GM23338 (cell line): ENCODE measurements around the gene GNAI2. TPM values are rescaled to one million over a fixed set of nuclear protein-coding genes. Genes with fewer than 3 reads are reported as not detected.

ENCODE experiments used
- ATAC-seq: fragments of 200-7000 bp; cut with Tn5 transposase; 3 replicates; pipeline ENCODE4 v1.9.1; 2020
- DNase-seq: peaks from one replicate; pipeline ENCODE4 v3.0.0-alpha.2; 2015; ENCODE audit warnings: low spot score
- H2AFZ ChIP-seq: fragments of 200-600 bp; sonication (generic); 2 replicates; pipeline ENCODE4 v1.8.0; 2016; ENCODE audit warnings: antibody characterized with exemption, mild to moderate bottlenecking, moderate library complexity
- H3F3A ChIP-seq: fragments of 200-600 bp; sonication (generic); replicated peaks from 2 replicates; pipeline ENCODE4 v1.8.0; 2017; ENCODE audit warnings: antibody characterized with exemption, mixed run types, low read depth
- H3K27ac ChIP-seq: fragments of 200-600 bp; sonication (generic); 2 replicates; pipeline ENCODE4 v1.6.1; 2016; ENCODE audit warnings: low read depth
- H3K27me3 ChIP-seq: fragments of 200-600 bp; sonication (generic); 2 replicates; pipeline ENCODE4 v1.8.0; 2016; ENCODE audit warnings: mild to moderate bottlenecking, mixed run types, moderate library complexity; ENCODE audit not compliant: insufficient read depth
- H3K36me3 ChIP-seq: fragments of 200-600 bp; sonication (generic); 2 replicates; pipeline ENCODE4 v1.8.0; 2016; ENCODE audit warnings: mild to moderate bottlenecking; ENCODE audit not compliant: insufficient read depth
- H3K4me1 ChIP-seq: fragments of 200-600 bp; sonication (generic); 2 replicates; pipeline ENCODE4 v1.8.0; 2016; ENCODE audit warnings: mild to moderate bottlenecking, moderate library complexity; ENCODE audit not compliant: insufficient read depth
- H3K4me2 ChIP-seq: fragments of 200-600 bp; sonication (generic); 2 replicates; pipeline ENCODE4 v1.7.1; 2017; ENCODE audit warnings: mixed run types
- H3K4me3 ChIP-seq: fragments of 200-600 bp; sonication (generic); 2 replicates; pipeline ENCODE4 v1.6.1; 2016; ENCODE audit warnings: mixed run types
- H3K79me2 ChIP-seq: fragments of 200-600 bp; sonication (generic); replicated peaks from 2 replicates; pipeline ENCODE4 v1.8.0; 2017; ENCODE audit warnings: mild to moderate bottlenecking; ENCODE audit not compliant: insufficient read depth
- H3K9me2 ChIP-seq: fragments of 200-600 bp; sonication (generic); 2 replicates; pipeline ENCODE4 v1.8.0; 2017; ENCODE audit not compliant: insufficient read depth
- H4K20me1 ChIP-seq: fragments of 200-600 bp; sonication (generic); replicated peaks from 2 replicates; pipeline ENCODE4 v1.8.0; 2017; ENCODE audit warnings: mild to moderate bottlenecking; ENCODE audit not compliant: insufficient read depth
- H3K27ac Mint-ChIP-seq: 2 replicates; pipeline ENCODE4 v1.8.0; 2020; ENCODE audit warnings: inconsistent platforms, mild to moderate bottlenecking, moderate library complexity, mixed read lengths
- H3K27me3 Mint-ChIP-seq: 3 replicates; pipeline ENCODE4 v1.8.0; 2022; ENCODE audit warnings: low read depth, mild to moderate bottlenecking, moderate library complexity, mixed read lengths, inconsistent platforms; ENCODE audit not compliant: insufficient read depth, poor library complexity
- H3K36me3 Mint-ChIP-seq: 3 replicates; pipeline ENCODE4 v1.8.0; 2021; ENCODE audit warnings: low read depth, mild to moderate bottlenecking, inconsistent platforms, moderate library complexity, mixed read lengths
- H3K4me1 Mint-ChIP-seq: 3 replicates; pipeline ENCODE4 v1.8.0; 2020; ENCODE audit warnings: mild to moderate bottlenecking, inconsistent platforms, mixed read lengths
- H3K4me3 Mint-ChIP-seq: 3 replicates; pipeline ENCODE4 v1.8.0; 2021; ENCODE audit warnings: moderate library complexity, mild to moderate bottlenecking, inconsistent platforms, mixed read lengths
- H3K9me3 Mint-ChIP-seq: 3 replicates; pipeline ENCODE4 v1.8.0; 2020; ENCODE audit warnings: moderate library complexity, mild to moderate bottlenecking, inconsistent platforms, mixed read lengths
- EZH2phosphoT487 ChIP-seq: fragments of 200-600 bp; sonication (generic); IDR thresholded peaks from one replicate; pipeline ENCODE4 v1.8.1; 2018; ENCODE audit warnings: antibody characterized with exemption; ENCODE audit not compliant: unreplicated experiment
- JUNB ChIP-seq: IDR thresholded peaks from one replicate; pipeline ENCODE4 v1.6.1; 2016; ENCODE audit warnings: antibody characterized with exemption; ENCODE audit not compliant: unreplicated experiment
- NANOG ChIP-seq: IDR thresholded peaks from 2 replicates; pipeline ENCODE4 v1.6.1; 2016; ENCODE audit warnings: antibody characterized with exemption, borderline replicate concordance
- STAT1 ChIP-seq: IDR thresholded peaks from one replicate; pipeline ENCODE4 v1.6.1; 2016; ENCODE audit warnings: antibody characterized with exemption; ENCODE audit not compliant: unreplicated experiment
- ZNF114 ChIP-seq: fragments of 250-450 bp; sonication (Bioruptor Pico); IDR thresholded peaks from 2 replicates; pipeline ENCODE4 v1.5.0; 2020; ENCODE audit warnings: mild to moderate bottlenecking, moderate library complexity
- polyA plus RNA-seq: library from polyadenylated mRNA; unstranded; fragments of >200 nt; fragmentation: Nextera tagmentation; extraction: Ambion mirVana; gene quantifications from 2 replicates; pipeline ENCODE4 v1.2.1, GENCODE V29; 2016
- total RNA-seq: library from RNA; depleted of rRNA; stranded (reverse); fragments of >200 nt; shearing (Covaris generic); gene quantifications from 2 replicates; pipeline ENCODE4 v1.2.3, GENCODE V29; 2014
- TF ChIP-seq, protein P1 (sequence below): fragments of 250-450 bp; sonication (Bioruptor Pico); IDR thresholded peaks from 2 replicates; pipeline ENCODE4 v1.5.0; 2020; ENCODE audit warnings: mild to moderate bottlenecking, moderate library complexity

The GNAI2 gene
- total and polyA plus RNA-seq, 2 experiments from 2014 or later = 138 to 153 TPM

DNA sequence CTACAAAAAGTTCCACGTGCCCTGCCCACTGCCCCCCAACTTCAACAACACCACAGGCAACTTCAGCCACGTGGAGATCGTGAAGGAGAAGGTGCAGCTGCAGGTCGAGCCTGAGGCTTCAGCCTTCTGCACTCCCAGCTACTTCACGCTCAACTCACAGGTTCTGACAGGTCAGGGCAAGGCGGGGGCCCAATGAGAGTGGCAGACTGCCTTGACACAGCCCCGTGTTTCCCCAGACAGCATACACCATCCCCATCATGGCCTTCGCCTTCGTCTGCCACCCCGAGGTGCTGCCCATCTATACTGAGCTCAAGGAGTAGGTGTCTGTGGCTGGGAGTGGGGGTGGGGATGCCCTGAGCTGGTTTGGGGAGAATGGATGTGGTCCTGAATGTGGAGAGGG lies 18.3 kb upstream of the GNAI2 start:
- no peak overlapping the region for H3K27ac ChIP-seq
- DNase-seq (no peak), ATAC-seq (no peak)
- Mint-ChIP-seq H3K4me1 (no peaks in the 10 kb centered on the region), H3K27me3 (peaks cover 10% of the 10 kb centered on the region), H3K36me3 (no peaks in the 10 kb centered on the region), H3K4me3 (no peak overlapping the region), H3K9me3 (no peaks in the 10 kb centered on the region), H3K27ac (no peak overlapping the region)
- H3F3A ChIP-seq = 0 out of 2 replicates have a peak, but pooled peaks cover 7% of the 10 kb centered on the region
- H3K4me1 ChIP-seq = no peaks in the 10 kb centered on the region
- TF ChIP-seq NANOG = no peak
- H4K20me1 ChIP-seq = no peaks in the 10 kb centered on the region
- H3K79me2 ChIP-seq = no peaks in the 10 kb centered on the region
- no peaks in the 10 kb centered on the region for H3K36me3 ChIP-seq
- H3K9me2 ChIP-seq = no peaks in the 10 kb centered on the region
- H2AFZ ChIP-seq = no peak overlapping the region
- H3K27me3 ChIP-seq = no peaks in the 10 kb centered on the region
- H3K4me3 ChIP-seq = no peak overlapping the region
- H3K4me2 ChIP-seq = no peak overlapping the region

GRCh38 chr3:50218448-50218847 lies 17.6 kb upstream of the GNAI2 start:
- DNase-seq = no peak
- Mint-ChIP-seq H3K27ac (no peak overlapping the region), H3K27me3 (peaks cover 10% of the 10 kb centered on the region), H3K9me3 (no peaks in the 10 kb centered on the region), H3K36me3 (no peaks in the 10 kb centered on the region), H3K4me3 (no peak overlapping the region), H3K4me1 (no peaks in the 10 kb centered on the region)
- Histone ChIP-seq H3K9me2 (no peaks in the 10 kb centered on the region), H2AFZ (no peak overlapping the region), H3K36me3 (no peaks in the 10 kb centered on the region), H3K4me3 (no peak overlapping the region), H3K4me2 (no peak overlapping the region), H3K27ac (no peak overlapping the region), H4K20me1 (no peaks in the 10 kb centered on the region), H3K27me3 (no peaks in the 10 kb centered on the region), H3K79me2 (no peaks in the 10 kb centered on the region), H3F3A (0 out of 2 replicates have a peak, but pooled peaks cover 7% of the 10 kb centered on the region), H3K4me1 (no peaks in the 10 kb centered on the region)
- TF ChIP-seq JUNB = no peak
- TF ChIP-seq, protein P1, sequence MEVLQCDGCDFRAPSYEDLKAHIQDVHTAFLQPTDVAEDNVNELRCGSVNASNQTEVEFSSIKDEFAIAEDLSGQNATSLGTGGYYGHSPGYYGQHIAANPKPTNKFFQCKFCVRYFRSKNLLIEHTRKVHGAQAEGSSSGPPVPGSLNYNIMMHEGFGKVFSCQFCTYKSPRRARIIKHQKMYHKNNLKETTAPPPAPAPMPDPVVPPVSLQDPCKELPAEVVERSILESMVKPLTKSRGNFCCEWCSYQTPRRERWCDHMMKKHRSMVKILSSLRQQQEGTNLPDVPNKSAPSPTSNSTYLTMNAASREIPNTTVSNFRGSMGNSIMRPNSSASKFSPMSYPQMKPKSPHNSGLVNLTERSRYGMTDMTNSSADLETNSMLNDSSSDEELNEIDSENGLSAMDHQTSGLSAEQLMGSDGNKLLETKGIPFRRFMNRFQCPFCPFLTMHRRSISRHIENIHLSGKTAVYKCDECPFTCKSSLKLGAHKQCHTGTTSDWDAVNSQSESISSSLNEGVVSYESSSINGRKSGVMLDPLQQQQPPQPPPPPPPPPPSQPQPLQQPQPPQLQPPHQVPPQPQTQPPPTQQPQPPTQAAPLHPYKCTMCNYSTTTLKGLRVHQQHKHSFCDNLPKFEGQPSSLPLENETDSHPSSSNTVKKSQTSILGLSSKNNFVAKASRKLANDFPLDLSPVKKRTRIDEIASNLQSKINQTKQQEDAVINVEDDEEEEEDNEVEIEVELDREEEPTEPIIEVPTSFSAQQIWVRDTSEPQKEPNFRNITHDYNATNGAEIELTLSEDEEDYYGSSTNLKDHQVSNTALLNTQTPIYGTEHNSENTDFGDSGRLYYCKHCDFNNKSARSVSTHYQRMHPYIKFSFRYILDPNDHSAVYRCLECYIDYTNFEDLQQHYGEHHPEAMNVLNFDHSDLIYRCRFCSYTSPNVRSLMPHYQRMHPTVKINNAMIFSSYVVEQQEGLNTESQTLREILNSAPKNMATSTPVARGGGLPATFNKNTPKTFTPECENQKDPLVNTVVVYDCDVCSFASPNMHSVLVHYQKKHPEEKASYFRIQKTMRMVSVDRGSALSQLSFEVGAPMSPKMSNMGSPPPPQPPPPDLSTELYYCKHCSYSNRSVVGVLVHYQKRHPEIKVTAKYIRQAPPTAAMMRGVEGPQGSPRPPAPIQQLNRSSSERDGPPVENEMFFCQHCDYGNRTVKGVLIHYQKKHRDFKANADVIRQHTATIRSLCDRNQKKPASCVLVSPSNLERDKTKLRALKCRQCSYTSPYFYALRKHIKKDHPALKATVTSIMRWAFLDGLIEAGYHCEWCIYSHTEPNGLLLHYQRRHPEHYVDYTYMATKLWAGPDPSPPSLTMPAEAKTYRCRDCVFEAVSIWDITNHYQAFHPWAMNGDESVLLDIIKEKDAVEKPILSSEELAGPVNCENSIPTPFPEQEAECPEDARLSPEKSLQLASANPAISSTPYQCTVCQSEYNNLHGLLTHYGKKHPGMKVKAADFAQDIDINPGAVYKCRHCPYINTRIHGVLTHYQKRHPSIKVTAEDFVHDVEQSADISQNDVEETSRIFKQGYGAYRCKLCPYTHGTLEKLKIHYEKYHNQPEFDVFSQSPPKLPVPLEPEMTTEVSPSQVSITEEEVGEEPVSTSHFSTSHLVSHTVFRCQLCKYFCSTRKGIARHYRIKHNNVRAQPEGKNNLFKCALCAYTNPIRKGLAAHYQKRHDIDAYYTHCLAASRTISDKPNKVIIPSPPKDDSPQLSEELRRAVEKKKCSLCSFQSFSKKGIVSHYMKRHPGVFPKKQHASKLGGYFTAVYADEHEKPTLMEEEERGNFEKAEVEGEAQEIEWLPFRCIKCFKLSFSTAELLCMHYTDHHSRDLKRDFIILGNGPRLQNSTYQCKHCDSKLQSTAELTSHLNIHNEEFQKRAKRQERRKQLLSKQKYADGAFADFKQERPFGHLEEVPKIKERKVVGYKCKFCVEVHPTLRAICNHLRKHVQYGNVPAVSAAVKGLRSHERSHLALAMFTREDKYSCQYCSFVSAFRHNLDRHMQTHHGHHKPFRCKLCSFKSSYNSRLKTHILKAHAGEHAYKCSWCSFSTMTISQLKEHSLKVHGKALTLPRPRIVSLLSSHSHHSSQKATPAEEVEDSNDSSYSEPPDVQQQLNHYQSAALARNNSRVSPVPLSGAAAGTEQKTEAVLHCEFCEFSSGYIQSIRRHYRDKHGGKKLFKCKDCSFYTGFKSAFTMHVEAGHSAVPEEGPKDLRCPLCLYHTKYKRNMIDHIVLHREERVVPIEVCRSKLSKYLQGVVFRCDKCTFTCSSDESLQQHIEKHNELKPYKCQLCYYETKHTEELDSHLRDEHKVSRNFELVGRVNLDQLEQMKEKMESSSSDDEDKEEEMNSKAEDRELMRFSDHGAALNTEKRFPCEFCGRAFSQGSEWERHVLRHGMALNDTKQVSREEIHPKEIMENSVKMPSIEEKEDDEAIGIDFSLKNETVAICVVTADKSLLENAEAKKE (CRISPR knock-in tag) = no peak
- TF ChIP-seq ZNF114 = no peak
- TF ChIP-seq STAT1 = no peak
- TF ChIP-seq EZH2phosphoT487 = no peak
- TF ChIP-seq NANOG = no peak
- no peak for ATAC-seq
